ENCODE data around the gene ITGB7. TPM values are rescaled to one million over a fixed set of nuclear protein-coding genes. Genes with fewer than 3 reads are reported as not detected.
A peak's percentile ranks its signal among the peaks of the same experiment; 100 is the strongest.

ITGB7 gene
- total RNA-seq, 1 experiment from 2014 or later, result 0.90 TPM

GRCh38 chr12:53226815-53227214 is 19.8 kb upstream of the ITGB7 start:
- POLR2A ChIA-PET, result no interaction called here
- no peaks in the 10 kb centered on the region for H3K27me3 Mint-ChIP-seq (ENCODE audit: low read depth)
- H3K4me3 Mint-ChIP-seq, result no peak overlapping the region
- no peak overlapping the region for H3K27ac Mint-ChIP-seq
- CTCF ChIA-PET, result interaction anchor here (0.6 to 4.8 kb wide), 3 partner anchors 13 to 41 kb away, joined by 3 to 58 read pairs (median 3); no protein-coding TSS in a partner anchor
- ATAC-seq (no peak), DNase-seq (ENCODE audit: low spot score) (no peak)
- H3K4me1 Mint-ChIP-seq, result peaks cover 77% of the 10 kb centered on the region
- no peaks in the 10 kb centered on the region for H3K9me3 Mint-ChIP-seq
- H3K36me3 Mint-ChIP-seq, result peaks cover 5% of the 10 kb centered on the region
- TF ChIP-seq PRDM15 (CRISPR knock-in tag; IDR thresholded peaks at IDR 0.05) (no peak), GABPB1 (CRISPR knock-in tag; IDR thresholded peaks at IDR 0.05) (no peak), MXD4 (CRISPR knock-in tag; IDR thresholded peaks at IDR 0.05; ENCODE audit: borderline replicate concordance) (no peak)

- Mint-ChIP-seq H3K27me3 (ENCODE audit: low read depth) (no peaks in the 10 kb centered on the region), H3K9me3 (no peaks in the 10 kb centered on the region), H3K4me3 (peak overlapping the region; percentile 34; the same call in 1 of the 2 replicates), H3K36me3 (peaks cover 5% of the 10 kb centered on the region), H3K27ac (0 out of 2 replicates have a peak overlapping the region, but pooled peaks have one; percentile 17), H3K4me1 (peaks cover 72% of the 10 kb centered on the region)
- TF ChIP-seq RELA (CRISPR knock-in tag; IDR thresholded peaks at IDR 0.05; ENCODE audit: borderline replicate concordance) (no peak), OVOL2 (CRISPR knock-in tag; IDR thresholded peaks at IDR 0.05; ENCODE audit: borderline replicate concordance) (no peak), ZNF423 (CRISPR knock-in tag; IDR thresholded peaks at IDR 0.05) (no peak), ZMAT4 (CRISPR knock-in tag; IDR thresholded peaks at IDR 0.05) (no peak), ZNF512 (CRISPR knock-in tag; IDR thresholded peaks at IDR 0.05; ENCODE audit: borderline replicate concordance) (no peak), SMAD3 (CRISPR knock-in tag; IDR thresholded peaks at IDR 0.05; ENCODE audit: borderline replicate concordance) (no peak), FOXJ3 (CRISPR knock-in tag; IDR thresholded peaks at IDR 0.05; ENCODE audit: borderline replicate concordance) (no peak), AFF4 (CRISPR knock-in tag; IDR thresholded peaks at IDR 0.05; ENCODE audit: borderline replicate concordance) (no peak), ATF1 (CRISPR knock-in tag; IDR thresholded peaks at IDR 0.05) (no peak), MXD4 (CRISPR knock-in tag; IDR thresholded peaks at IDR 0.05; ENCODE audit: borderline replicate concordance) (no peak)
- ATAC-seq (no peak), DNase-seq (ENCODE audit: low spot score) (no peak)
- ChIA-PET CTCF (interaction anchor here (1.4 to 4.8 kb wide), 9 partner anchors 8 to 146 kb away, joined by 3 to 58 read pairs (median 7); partner anchors contain the start of genes AAAS and SPRYD3), POLR2A (interaction anchor here (1.8 kb wide), 1 partner anchor 10 kb away, joined by 4 read pairs; no protein-coding TSS in a partner anchor)
Measured at GRCh38 chr12:53225635-53226424, 18.8 kb upstream of the ITGB7 start.

All from WTC11 (cell line).